Upper lobe of left lung (tissue), 6 donors: Measurements from ENCODE around the gene FBXW7. TPM values are rescaled to one million over a fixed set of nuclear protein-coding genes. Genes with fewer than 3 reads are reported as not detected.
"Not testable (repeated sequence)": the region's sequence is repeated elsewhere in the genome, so short reads cannot be mapped to it uniquely, and the experiment has no call there.

ENCODE experiments used
- ATAC-seq, 2 donors: fragments of 200-7000 bp; cut with Tn5 transposase; one replicate each; pipeline ENCODE4 v1.9.1; 2022; ENCODE audit warnings: mild to moderate bottlenecking in 2 of 2, moderate library complexity in 2 of 2; ENCODE audit not compliant: low FRiP score in 2 of 2
- DNase-seq, 2 donors: peaks; one replicate each; pipeline ENCODE4 v3.0.0-alpha.2; 2019 to 2020
- H3K27ac ChIP-seq, 4 donors: fragments of 200-600 bp; sonication (generic); one replicate each; pipeline ENCODE4 v1.5.1; 2016 to 2019
- H3K27me3 ChIP-seq, 4 donors: fragments of 200-600 bp; sonication (generic); one replicate each; pipeline ENCODE4 v1.5.1; 2017 to 2019
- H3K36me3 ChIP-seq, 4 donors: fragments of 200-600 bp; sonication (generic); one replicate each; pipeline ENCODE4 v1.5.1; 2016 to 2019
- H3K4me1 ChIP-seq, 4 donors: fragments of 200-600 bp; sonication (generic); one replicate each; pipeline ENCODE4 v1.5.1; 2018 to 2019
- H3K4me3 ChIP-seq, 4 donors: fragments of 200-600 bp; sonication (generic); one replicate each; pipeline ENCODE4 v1.5.1; 2017 to 2019; ENCODE audit warnings: mild to moderate bottlenecking in 2 of 4, moderate library complexity in 1 of 4
- H3K9me3 ChIP-seq, 4 donors: fragments of 200-600 bp; sonication (generic); one replicate each; pipeline ENCODE4 v1.5.1; 2018 to 2019
- CTCF ChIP-seq, 6 experiments: fragments of 450-650 bp in 4 of 6; fragments of 200-600 bp in 2 of 6; sonication (generic) in 2 of 6; IDR thresholded peaks; one replicate each; pipeline ENCODE4 v1.5.1; 2016 to 2019; ENCODE audit warnings: antibody characterized with exemption in 6 of 6
- EP300 ChIP-seq, 4 donors: sonication (generic); formaldehyde crosslinking; IDR thresholded peaks; one replicate each; pipeline ENCODE4 v1.5.1; 2017; ENCODE audit warnings: antibody characterized with exemption in 4 of 4, control low read depth in 2 of 4
- POLR2A ChIP-seq, 4 donors: fragments of 450-650 bp; IDR thresholded peaks; one replicate each; pipeline ENCODE4 v1.5.1; 2016 to 2017; ENCODE audit warnings: antibody characterized with exemption in 4 of 4, mild to moderate bottlenecking in 2 of 4
- POLR2AphosphoS5 ChIP-seq, 2 donors: sonication (generic); formaldehyde crosslinking; IDR thresholded peaks; one replicate each; pipeline ENCODE4 v1.5.1; 2017; ENCODE audit warnings: antibody characterized with exemption in 2 of 2
- WGBS, 2 donors: methylation state at CpG; one replicate each; pipeline ENCODE4 v1.1.5; 2017 to 2018; 5-methylcytosine and 5-hydroxymethylcytosine counted together
- total RNA-seq, 6 donors: library from RNA; depleted of rRNA in 4 of 6; stranded (reverse); fragments of >200 nt in 4 of 6; gene quantifications; one replicate each; pipeline versions ENCODE4 v1.1.0 to v1.2.1, GENCODE V29; 2016 to 2021
- donor health status: DM: no; HTN: no; CAD: no; lungs with moderate emphysema.
- donor health status: DM: no; HTN: yes; CAD: no; lungs with severe emphysema.

Gene FBXW7
- total RNA-seq, 6 donors from 2014 or later, result 36.5 to 116 (median 52.5) TPM

- no peaks in the 10 kb centered on the region for H3K27me3 ChIP-seq
- no peaks in the 10 kb centered on the region for H3K9me3 ChIP-seq
- WGBS, 2 donors, result 90% methylated on average over 5 of the region's 5 CpGs
- ATAC-seq, result no peak
- DNase-seq, result no peak
- TF ChIP-seq CTCF (IDR thresholded peaks at IDR 0.05), result no peak
- no peak overlapping the region for H3K4me3 ChIP-seq
- no peaks in the 10 kb centered on the region for H3K36me3 ChIP-seq
- no peaks in the 10 kb centered on the region for H3K4me1 ChIP-seq
- no peak overlapping the region for H3K27ac ChIP-seq
These were observed 20.4 kb upstream of the FBXW7 start for GRCh38 chr4:152556283-152556682.

- DNase-seq (no peak), ATAC-seq (no peak)
- Histone ChIP-seq H3K4me1 (no peaks in the 10 kb centered on the region), H3K9me3 (no peaks in the 10 kb centered on the region), H3K27ac (peak overlapping the region in 1 of 4 donors; percentile 21), H3K4me3 (no peak overlapping the region), H3K27me3 (no peaks in the 10 kb centered on the region), H3K36me3 (no peaks in the 10 kb centered on the region)
- TF ChIP-seq EP300 (IDR thresholded peaks at IDR 0.05) (no peak), POLR2A (IDR thresholded peaks at IDR 0.05) (no peak), POLR2AphosphoS5 (IDR thresholded peaks at IDR 0.05) (no peak), CTCF (IDR thresholded peaks at IDR 0.05) (no peak)
- WGBS, 2 donors, result 89 to 93% methylated on average over 2 of the region's 2 CpGs
These were observed 18.9 kb upstream of the FBXW7 start for GRCh38 chr4:152554742-152555141.

- ATAC-seq, result not testable (repeated sequence)
- 88 to 100% methylated on average over 2 of the region's 2 CpGs for WGBS, 2 donors
These were observed 14.8 kb upstream of the FBXW7 start for GRCh38 chr4:152550687-152551086.

GRCh38 chr4:152545088-152545487 is 9.2 kb upstream of the FBXW7 start:
- Histone ChIP-seq H3K4me3 (no peak overlapping the region), H3K4me1 (no peaks in the 10 kb centered on the region), H3K36me3 (peaks cover 0 to 2% (median under 1%) of the 10 kb centered on the region in 4 donors), H3K27ac (no peak overlapping the region), H3K9me3 (no peaks in the 10 kb centered on the region), H3K27me3 (no peaks in the 10 kb centered on the region)
- no peak for TF ChIP-seq POLR2AphosphoS5 (IDR thresholded peaks at IDR 0.05)
- no peak for TF ChIP-seq POLR2A (IDR thresholded peaks at IDR 0.05)
- no peak for TF ChIP-seq EP300 (IDR thresholded peaks at IDR 0.05)
- no peak for TF ChIP-seq CTCF (IDR thresholded peaks at IDR 0.05)
- 92 to 97% methylated on average over 2 of the region's 2 CpGs for WGBS, 2 donors
- ATAC-seq (no peak), DNase-seq (no peak)

More at GRCh38 chr4:152550687-152551086, 14.8 kb upstream of the FBXW7 start:
- not testable (repeated sequence) for H3K4me1 ChIP-seq, H3K4me3 ChIP-seq, H3K27me3 ChIP-seq, H3K9me3 ChIP-seq, DNase-seq, H3K27ac ChIP-seq, H3K36me3 ChIP-seq

- WGBS, 2 donors, result 90 to 95% methylated on average over 8 of the region's 8 CpGs
- not testable (repeated sequence) for H3K9me3 ChIP-seq, H3K4me1 ChIP-seq, DNase-seq, H3K4me3 ChIP-seq, H3K27me3 ChIP-seq, H3K36me3 ChIP-seq, H3K27ac ChIP-seq, ATAC-seq
These were observed 8.6 kb upstream of the FBXW7 start for GRCh38 chr4:152544533-152544932.

GRCh38 chr4:152540941-152541340 is 5.0 kb upstream of the FBXW7 start:
- 99 to 100% methylated on average over 6 to 13 of the region's 13 CpGs for WGBS, 2 donors

More at GRCh38 chr4:152540941-152541340, 5.0 kb upstream of the FBXW7 start:
- ATAC-seq (no peak), DNase-seq (peak in 1 of 2 donors; percentile 68)
- Histone ChIP-seq H3K4me3 (no peak overlapping the region), H3K4me1 (peaks cover 12 to 14% (median 14%) of the 10 kb centered on the region in 4 donors), H3K9me3 (no peaks in the 10 kb centered on the region), H3K27ac (no peak overlapping the region), H3K27me3 (no peaks in the 10 kb centered on the region), H3K36me3 (peaks cover 0 to 10% (median 4%) of the 10 kb centered on the region in 4 donors)
- TF ChIP-seq EP300 (IDR thresholded peaks at IDR 0.05), result no peak
- no peak for TF ChIP-seq CTCF (IDR thresholded peaks at IDR 0.05)
- TF ChIP-seq POLR2A (IDR thresholded peaks at IDR 0.05), result no peak
- TF ChIP-seq POLR2AphosphoS5 (IDR thresholded peaks at IDR 0.05), result no peak
